ENCODE measurements around the gene CPLX3.

DNA sequence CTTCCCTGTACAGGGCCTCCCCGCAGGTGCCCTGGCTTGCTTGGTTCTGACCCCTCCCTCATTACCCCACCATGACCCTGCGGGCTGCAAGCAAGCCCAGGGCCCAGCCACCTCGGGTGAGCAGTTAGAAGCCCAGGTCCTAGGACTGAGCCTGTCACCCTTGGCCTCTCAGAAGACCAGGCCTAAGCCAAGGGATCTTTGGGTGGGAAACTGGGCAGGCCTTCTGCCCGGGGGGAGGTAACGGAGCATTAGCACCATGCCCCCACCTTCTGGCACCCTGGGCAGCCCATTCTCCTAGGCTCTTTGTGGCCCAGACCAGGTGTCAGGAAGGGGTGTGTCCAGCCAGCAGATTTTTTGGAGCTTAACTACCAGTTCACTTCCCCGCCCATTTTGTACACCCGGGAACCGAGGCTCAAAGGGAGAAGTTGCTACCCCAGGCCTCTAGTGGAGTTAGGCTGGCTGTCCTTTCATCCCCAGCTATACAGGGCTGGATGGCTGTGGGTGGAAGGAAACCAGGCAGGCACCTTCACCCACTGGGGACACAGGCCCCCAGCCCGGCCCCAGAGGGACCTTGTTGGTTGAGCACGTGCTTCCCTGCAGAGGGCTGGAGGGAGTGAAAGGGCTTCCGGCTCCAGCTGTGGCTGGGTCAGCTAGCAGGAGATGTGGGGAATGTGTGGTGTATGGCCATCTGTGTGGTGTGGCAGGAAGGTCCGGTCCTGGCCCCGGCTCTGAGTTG, 43.2 kb upstream of the CPLX3 start:
- TF ChIP-seq, protein P1, sequence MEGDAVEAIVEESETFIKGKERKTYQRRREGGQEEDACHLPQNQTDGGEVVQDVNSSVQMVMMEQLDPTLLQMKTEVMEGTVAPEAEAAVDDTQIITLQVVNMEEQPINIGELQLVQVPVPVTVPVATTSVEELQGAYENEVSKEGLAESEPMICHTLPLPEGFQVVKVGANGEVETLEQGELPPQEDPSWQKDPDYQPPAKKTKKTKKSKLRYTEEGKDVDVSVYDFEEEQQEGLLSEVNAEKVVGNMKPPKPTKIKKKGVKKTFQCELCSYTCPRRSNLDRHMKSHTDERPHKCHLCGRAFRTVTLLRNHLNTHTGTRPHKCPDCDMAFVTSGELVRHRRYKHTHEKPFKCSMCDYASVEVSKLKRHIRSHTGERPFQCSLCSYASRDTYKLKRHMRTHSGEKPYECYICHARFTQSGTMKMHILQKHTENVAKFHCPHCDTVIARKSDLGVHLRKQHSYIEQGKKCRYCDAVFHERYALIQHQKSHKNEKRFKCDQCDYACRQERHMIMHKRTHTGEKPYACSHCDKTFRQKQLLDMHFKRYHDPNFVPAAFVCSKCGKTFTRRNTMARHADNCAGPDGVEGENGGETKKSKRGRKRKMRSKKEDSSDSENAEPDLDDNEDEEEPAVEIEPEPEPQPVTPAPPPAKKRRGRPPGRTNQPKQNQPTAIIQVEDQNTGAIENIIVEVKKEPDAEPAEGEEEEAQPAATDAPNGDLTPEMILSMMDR (IDR thresholded peaks at IDR 0.05; ENCODE audit: borderline replicate concordance, extremely low read depth, low read length, poor library complexity, severe bottlenecking) = no peak
- TF ChIP-seq EZH2 (IDR thresholded peaks at IDR 0.05; ENCODE audit: borderline replicate concordance, low read depth, low read length, severe bottlenecking) = no peak

Measured in DND-41 (cell line).